H7 (cell line): ENCODE results near the gene GSE1. TPM values are rescaled to one million over a fixed set of nuclear protein-coding genes. Genes with fewer than 3 reads are reported as not detected.
A peak's percentile ranks its signal among the peaks of the same experiment; 100 is the strongest.

Experiments
- DNase-seq: peaks from one replicate; pipeline ENCODE4 v3.0.0; 2012
- H3K27me3 ChIP-seq: 2 replicates; pipeline ENCODE4 v1.6.0; 2011; ENCODE audit warnings: mild to moderate bottlenecking, low read length; ENCODE audit not compliant: control insufficient read depth, insufficient read depth
- H3K36me3 ChIP-seq: replicated peaks from 2 replicates; pipeline ENCODE4 v1.5.1; 2011; ENCODE audit warnings: low read length; ENCODE audit not compliant: control insufficient read depth, insufficient read depth
- H3K4me3 ChIP-seq: 2 replicates; pipeline ENCODE4 v1.5.1; 2011; ENCODE audit warnings: low read depth, mild to moderate bottlenecking, control low read depth, low read length, moderate library complexity; ENCODE audit not compliant: insufficient read depth
- total RNA-seq: library from RNA; depleted of rRNA; stranded (reverse); fragments of >200 nt; shearing (Covaris generic); gene quantifications from 2 replicates; pipeline ENCODE4 v1.2.3, GENCODE V29; 2014

Gene GSE1
- total RNA-seq, 1 experiment from 2014 or later: 52.5 TPM

- H3K4me3 ChIP-seq: no peak overlapping the region
- H3K36me3 ChIP-seq: peaks cover 52% of the 10 kb centered on the region
- H3K27me3 ChIP-seq: no peaks in the 10 kb centered on the region
- DNase-seq: peak; percentile 63
Measured at GRCh38 chr16:85660843-85661739, 48.0 kb downstream of the GSE1 start.

GRCh38 chr16:85661740-85662481, 48.8 kb downstream of the GSE1 start:
- Histone ChIP-seq H3K4me3 (no peak overlapping the region), H3K27me3 (no peaks in the 10 kb centered on the region), H3K36me3 (peaks cover 56% of the 10 kb centered on the region)
- peak; percentile 44 for DNase-seq

- Histone ChIP-seq H3K27me3 (no peaks in the 10 kb centered on the region), H3K4me3 (no peak overlapping the region), H3K36me3 (peaks cover 59% of the 10 kb centered on the region)
- peak; percentile 50 for DNase-seq
Measured at GRCh38 chr16:85662482-85662812, 49.3 kb downstream of the GSE1 start.

- peaks cover 58% of the 10 kb centered on the region for H3K36me3 ChIP-seq
- DNase-seq: peak; percentile 40
- H3K4me3 ChIP-seq: no peak overlapping the region
- H3K27me3 ChIP-seq: no peaks in the 10 kb centered on the region
Measured at GRCh38 chr16:85662976-85663830, 50.1 kb downstream of the GSE1 start.

- H3K4me3 ChIP-seq: no peak overlapping the region
- peak; percentile 15 for DNase-seq
- peaks cover 62% of the 10 kb centered on the region for H3K36me3 ChIP-seq
- H3K27me3 ChIP-seq: no peaks in the 10 kb centered on the region
Measured at GRCh38 chr16:85663891-85664321, 50.8 kb downstream of the GSE1 start.

- Histone ChIP-seq H3K27me3 (no peaks in the 10 kb centered on the region), H3K4me3 (no peak overlapping the region), H3K36me3 (peaks cover 64% of the 10 kb centered on the region)
- DNase-seq: peak; percentile 17
Measured at GRCh38 chr16:85664580-85665372, 51.7 kb downstream of the GSE1 start.

GRCh38 chr16:85665373-85665740, 52.2 kb downstream of the GSE1 start:
- H3K27me3 ChIP-seq: no peaks in the 10 kb centered on the region
- no peak for DNase-seq
- no peak overlapping the region for H3K4me3 ChIP-seq
- peaks cover 63% of the 10 kb centered on the region for H3K36me3 ChIP-seq

- DNase-seq: peak; percentile 51
- Histone ChIP-seq H3K4me3 (no peak overlapping the region), H3K36me3 (peaks cover 65% of the 10 kb centered on the region), H3K27me3 (no peaks in the 10 kb centered on the region)
Measured at GRCh38 chr16:85665929-85666328, 52.8 kb downstream of the GSE1 start.

GRCh38 chr16:85667261-85667660, 54.1 kb downstream of the GSE1 start:
- peaks cover 73% of the 10 kb centered on the region for H3K36me3 ChIP-seq
- no peaks in the 10 kb centered on the region for H3K27me3 ChIP-seq
- H3K4me3 ChIP-seq: no peak overlapping the region
- peak; percentile 38 for DNase-seq

- peak; percentile 44 for DNase-seq
- Histone ChIP-seq H3K27me3 (no peaks in the 10 kb centered on the region), H3K4me3 (no peak overlapping the region), H3K36me3 (peaks cover 71% of the 10 kb centered on the region)
Measured at GRCh38 chr16:85667841-85668413, 54.8 kb downstream of the GSE1 start.

GRCh38 chr16:85668676-85669424, 55.7 kb downstream of the GSE1 start:
- no peaks in the 10 kb centered on the region for H3K27me3 ChIP-seq
- peaks cover 69% of the 10 kb centered on the region for H3K36me3 ChIP-seq
- DNase-seq: no peak
- H3K4me3 ChIP-seq: no peak overlapping the region

GRCh38 chr16:85670840-85671239, 57.7 kb downstream of the GSE1 start:
- Histone ChIP-seq H3K4me3 (no peak overlapping the region), H3K27me3 (no peaks in the 10 kb centered on the region), H3K36me3 (peaks cover 59% of the 10 kb centered on the region)
- DNase-seq: no peak
